IPS-11a (cell line): Measurements from ENCODE around the gene HHIPL1.

Experiments used
- H3K4me3 ChIP-seq: one replicate; pipeline ENCODE4 v1.5.1; 2013; ENCODE audit warnings: low read depth, low read length, control low read depth

The HHIPL1 gene

GRCh38 chr14:99609245-99610170, 35.4 kb upstream of the HHIPL1 start:
- H3K4me3 ChIP-seq: no peak overlapping the region

DNA sequence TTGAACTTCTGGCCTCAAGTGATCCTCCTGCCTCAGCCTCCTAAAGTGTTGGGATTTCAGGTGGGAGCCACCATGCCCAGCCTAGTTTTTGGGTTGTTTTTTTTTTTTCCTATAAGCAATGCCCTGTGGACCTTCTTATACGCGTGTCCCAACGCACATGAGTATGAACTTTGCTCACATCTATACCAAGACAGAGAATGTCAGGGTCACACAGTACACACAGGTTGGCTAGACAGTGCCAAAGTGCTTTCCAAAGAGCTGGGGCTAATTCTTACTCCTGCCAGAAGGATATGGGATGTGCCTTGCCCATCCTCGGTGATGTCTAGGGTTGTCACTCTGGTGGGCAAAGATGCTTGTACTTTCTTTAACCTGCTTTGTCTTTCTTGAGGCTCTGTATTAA, 33.3 kb upstream of the HHIPL1 start:
- H3K4me3 ChIP-seq: no peak overlapping the region

DNA sequence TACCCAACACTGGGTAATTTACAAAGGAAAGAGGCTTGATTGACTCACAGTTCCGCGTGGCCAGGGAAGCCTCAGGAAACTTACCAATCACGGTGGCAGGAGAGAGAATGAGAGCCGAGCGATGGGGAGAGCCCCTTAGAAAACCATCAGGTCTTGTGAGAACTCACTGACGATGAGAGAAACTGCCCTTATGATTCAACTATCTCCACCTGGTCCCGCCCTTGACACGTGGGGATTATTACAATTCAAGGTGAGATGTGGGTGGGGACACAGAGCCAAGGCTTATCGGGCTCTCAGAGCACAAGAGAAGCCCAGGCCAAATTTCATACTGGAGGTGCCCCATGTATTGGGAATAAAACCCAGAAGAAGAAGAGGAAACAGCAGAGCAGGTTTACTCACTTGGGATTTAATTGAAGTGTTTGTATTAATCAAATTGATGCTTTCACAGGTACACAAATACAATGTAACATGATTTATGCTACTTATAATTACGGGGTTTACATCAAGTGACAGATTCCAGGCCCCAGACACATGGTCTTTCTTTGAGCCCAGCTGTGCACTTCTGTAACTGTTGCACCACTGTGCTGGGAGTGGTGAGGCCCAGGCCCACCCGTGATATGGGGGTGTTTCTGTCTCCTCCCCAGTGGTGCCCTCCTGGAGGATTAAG, 32.7 kb upstream of the HHIPL1 start:
- no peak overlapping the region for H3K4me3 ChIP-seq

DNA sequence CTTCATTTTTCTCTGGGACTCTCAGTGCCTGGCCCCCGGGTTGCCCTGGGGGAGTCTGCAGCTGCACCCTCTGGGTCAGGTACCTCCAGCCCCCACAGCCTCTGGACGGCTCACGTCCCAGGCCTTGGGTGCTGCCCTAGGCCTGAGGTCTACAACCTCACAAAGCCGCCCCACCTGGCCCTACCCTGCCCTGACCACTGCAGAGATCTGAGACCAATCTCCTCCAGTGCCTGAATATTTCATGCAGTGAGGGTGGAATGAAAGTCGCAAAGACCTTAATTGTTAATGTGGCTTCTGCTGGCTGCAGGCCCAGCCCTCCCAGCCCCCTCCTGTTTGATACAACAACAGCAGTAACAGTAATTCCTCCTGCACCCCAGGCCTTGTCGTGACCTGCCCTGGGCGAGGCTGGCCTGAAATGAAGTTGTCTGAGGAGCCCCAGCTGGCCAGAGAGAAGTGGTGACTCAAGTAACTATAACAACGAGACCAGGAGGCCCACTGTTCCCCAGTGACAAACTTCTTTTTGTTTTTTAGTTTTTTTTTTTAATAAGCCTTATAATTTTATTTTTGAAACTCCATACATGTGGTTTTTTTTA, 32.1 kb upstream of the HHIPL1 start:
- no peak overlapping the region for H3K4me3 ChIP-seq

DNA sequence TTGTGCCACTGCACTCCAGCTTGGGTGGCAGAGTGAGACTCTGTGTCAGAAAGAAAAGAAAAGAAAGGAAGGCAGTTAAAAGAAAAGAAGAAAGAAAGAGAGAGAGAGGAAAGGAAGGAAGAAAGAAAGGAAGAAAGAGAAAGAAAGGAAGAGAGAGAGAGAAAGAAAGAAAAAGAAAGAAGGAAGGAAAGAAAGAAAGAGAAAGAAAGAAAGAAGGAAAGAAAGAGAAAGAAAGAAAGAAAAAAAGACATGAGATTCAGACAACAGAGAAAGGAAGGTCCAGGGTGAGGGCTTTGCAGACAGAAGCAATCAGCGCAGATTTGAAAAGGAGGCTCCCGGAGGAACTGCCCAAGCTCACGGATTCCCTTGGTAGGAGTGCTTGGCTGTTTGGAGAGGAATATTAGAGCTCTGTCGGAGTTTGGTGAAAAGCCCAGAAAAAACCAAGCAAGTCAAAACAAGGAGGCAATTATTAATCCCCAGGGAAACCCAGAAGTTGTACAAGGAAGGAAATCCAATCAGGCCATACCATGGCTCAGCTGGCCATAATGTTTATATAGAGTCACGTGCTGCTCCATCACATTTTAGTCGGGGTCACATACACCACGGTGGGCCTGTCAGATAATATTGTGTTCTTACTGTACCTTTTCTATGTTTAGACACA, 29.3 kb upstream of the HHIPL1 start:
- H3K4me3 ChIP-seq: no peak overlapping the region

GRCh38 chr14:99616832-99617800, 27.8 kb upstream of the HHIPL1 start:
- H3K4me3 ChIP-seq: no peak overlapping the region

GRCh38 chr14:99619835-99620834, 24.8 kb upstream of the HHIPL1 start:
- H3K4me3 ChIP-seq: no peak overlapping the region

GRCh38 chr14:99621948-99622347, 23.0 kb upstream of the HHIPL1 start:
- H3K4me3 ChIP-seq: no peak overlapping the region

- no peak overlapping the region for H3K4me3 ChIP-seq
Measured at GRCh38 chr14:99624024-99624423, 20.9 kb upstream of the HHIPL1 start.

- no peak overlapping the region for H3K4me3 ChIP-seq
Measured at GRCh38 chr14:99624971-99625370, 20.0 kb upstream of the HHIPL1 start.

- H3K4me3 ChIP-seq: no peak overlapping the region
Measured at GRCh38 chr14:99625476-99625875, 19.5 kb upstream of the HHIPL1 start.

DNA sequence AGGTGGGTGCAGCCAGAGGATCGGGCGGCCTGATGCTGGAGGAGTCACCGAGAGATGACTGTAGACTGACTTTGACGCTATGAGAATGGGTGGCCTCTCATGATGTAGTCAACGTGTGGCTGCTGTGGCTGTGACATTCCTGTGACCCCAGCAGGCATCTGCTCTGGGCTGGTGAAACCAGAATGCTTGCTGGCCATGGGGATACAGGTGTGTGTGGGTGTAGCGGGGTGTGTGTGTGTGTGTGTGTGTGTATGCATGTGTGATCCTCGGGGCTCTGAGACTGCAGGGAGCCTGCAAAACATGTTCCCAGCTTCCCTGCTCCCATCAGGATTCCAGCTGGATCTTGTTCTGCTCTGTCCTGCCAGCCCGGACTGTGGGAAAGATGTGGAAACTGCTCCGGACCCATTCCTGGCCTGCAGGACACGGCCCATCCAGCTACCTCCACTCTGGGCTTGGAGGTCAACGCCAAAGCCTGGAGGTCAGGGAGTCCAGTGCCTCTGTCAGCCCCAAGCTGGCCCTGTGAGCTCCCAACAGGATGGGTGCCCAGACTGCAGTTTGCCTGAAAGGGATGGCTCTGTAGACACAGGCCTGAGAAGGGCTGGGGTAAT, 18.8 kb upstream of the HHIPL1 start:
- no peak overlapping the region for H3K4me3 ChIP-seq

GRCh38 chr14:99627100-99627499, 17.8 kb upstream of the HHIPL1 start:
- H3K4me3 ChIP-seq: no peak overlapping the region

GRCh38 chr14:99627510-99628381, 17.2 kb upstream of the HHIPL1 start:
- H3K4me3 ChIP-seq: no peak overlapping the region

GRCh38 chr14:99628887-99629618, 15.9 kb upstream of the HHIPL1 start:
- no peak overlapping the region for H3K4me3 ChIP-seq

DNA sequence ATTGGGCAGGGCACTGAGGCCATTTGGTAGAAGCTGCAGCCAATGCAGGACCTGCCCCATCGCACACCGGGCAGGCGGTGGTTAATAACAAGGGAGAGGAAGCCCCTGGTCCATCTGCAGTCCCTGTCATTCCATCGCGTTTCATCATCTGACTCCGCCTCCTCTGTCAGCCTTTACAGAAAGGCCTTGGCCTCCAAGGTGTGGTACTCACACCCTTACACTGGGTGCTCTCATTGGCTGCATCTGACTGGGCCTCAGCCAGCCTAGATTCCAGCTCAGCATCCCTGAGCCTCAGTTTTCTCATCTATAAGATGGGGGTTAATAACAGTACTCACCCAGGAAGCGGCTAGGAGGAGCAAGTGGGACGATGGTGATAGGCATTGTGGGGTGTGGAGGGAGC, 14.7 kb upstream of the HHIPL1 start:
- H3K4me3 ChIP-seq: no peak overlapping the region
